GM18519 (cell line): Measurements from ENCODE around the gene TST.

Experiments
- ATAC-seq: cut with Tn5 transposase; IDR thresholded peaks from one replicate; pipeline ENCODE4 v1.9.1; 2021; ENCODE audit warnings: mild to moderate bottlenecking, moderate library complexity; ENCODE audit not compliant: unreplicated experiment, low FRiP score

TST gene

GRCh38 chr22:37054056-37054395 lies 34.8 kb upstream of the TST start:
- ATAC-seq = no peak

DNA sequence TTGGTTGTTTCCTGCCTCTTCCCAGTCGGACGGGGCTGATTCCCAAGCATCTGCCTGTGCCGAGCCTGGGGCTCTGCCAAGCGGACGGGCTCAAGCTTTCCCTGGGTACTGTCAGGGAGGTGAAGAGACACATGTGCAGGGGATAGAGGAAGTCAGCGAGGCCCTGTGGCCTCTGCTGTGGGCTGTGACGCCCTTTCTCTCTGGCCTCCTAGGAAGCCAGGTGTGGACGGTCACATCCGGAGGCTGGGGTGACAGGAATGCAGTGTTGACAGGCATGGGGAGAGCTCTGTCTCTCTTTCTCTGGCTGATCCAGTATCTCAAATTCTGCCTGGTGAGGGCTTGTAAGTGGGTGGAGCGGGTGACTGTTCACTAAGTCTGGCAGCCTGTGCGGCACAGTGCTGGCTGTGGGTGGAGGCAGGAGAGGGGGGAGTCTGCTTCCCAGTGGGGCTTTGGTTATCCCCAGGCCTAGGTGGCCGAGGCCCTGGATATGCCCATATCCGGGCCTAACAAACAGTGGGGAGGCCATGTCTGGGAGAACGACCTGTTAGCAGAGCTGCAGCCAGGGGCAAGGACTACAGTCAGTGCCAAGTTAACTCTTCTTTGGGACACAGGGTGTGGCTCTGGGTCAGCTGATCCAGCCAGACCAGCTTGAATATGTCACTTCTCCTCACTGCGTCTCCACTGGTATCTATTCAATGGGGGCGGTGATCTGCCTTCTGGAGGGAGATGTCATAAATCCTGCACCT lies 34.2 kb upstream of the TST start:
- no peak for ATAC-seq

GRCh38 chr22:37052386-37053309 lies 33.4 kb upstream of the TST start:
- ATAC-seq = no peak

GRCh38 chr22:37051391-37052385 lies 32.4 kb upstream of the TST start, which contains the start of gene KCTD17:
KCTD17 (plus strand) TSS chr22:37051742; CDS start chr22:37051761, 19 bp downstream.
- no peak for ATAC-seq

DNA sequence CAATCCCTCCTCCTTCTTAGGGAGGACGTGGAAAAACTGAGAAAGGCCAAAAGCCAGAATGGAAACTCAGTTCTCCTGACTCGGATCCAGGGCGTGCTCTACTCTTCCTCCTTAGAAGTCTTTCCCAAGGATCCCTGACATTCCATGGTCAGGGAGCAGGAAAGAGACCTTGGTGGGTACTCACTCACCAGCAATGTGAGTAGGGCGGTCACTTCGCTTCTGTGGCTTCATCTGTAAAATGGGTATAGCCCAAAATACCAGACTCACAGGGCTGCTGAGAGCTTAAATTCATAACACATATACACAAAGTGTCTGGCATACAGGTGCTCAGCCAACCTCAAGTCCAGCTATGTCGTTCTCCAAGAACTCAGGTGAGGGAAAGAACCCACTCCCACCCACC lies 31.7 kb upstream of the TST start:
- no peak for ATAC-seq

DNA sequence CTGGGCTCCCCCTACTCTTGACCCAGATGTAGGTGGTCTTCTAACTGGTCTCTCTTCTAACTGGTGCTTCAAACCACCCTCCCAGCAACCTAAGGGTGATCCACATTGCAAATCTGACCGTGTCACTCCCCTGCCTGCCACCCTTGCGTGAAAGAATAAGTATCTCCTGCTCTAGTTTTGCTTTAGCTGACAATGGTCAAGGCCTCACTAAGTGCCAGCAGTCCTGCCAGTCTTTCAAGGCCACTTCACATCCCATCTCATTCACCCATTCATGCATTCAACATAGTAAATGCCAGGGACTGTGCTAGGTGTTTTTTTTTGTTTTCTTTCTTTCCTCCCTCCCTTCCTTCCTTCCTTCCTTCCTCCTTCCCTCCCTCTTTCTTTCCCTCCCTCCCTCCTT lies 30.0 kb upstream of the TST start:
- no peak for ATAC-seq

GRCh38 chr22:37048133-37048532 lies 28.9 kb upstream of the TST start:
- no peak for ATAC-seq

- no peak for ATAC-seq
Measured at GRCh38 chr22:37047006-37047405, 27.8 kb upstream of the TST start.

DNA sequence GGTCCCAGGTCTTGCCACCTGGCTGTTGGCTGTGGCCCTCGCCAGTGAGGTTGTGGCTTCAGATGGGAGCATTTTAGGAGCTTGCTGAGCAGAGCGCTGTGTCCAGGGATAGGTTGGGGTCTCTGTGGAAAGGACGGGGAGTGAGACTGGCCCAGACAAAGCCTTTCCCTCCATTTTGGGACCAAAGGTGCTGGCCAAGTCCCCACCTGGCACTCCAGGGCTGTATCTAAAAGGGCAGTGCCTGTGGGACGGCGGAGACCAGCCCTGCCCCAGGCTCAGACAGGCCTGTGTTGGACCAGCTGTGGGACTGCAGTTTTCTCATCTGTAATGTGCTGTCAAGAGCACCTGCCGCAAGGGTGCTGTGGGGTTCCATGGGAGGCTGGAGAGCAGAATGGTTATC lies 27.3 kb upstream of the TST start:
- no peak for ATAC-seq

GRCh38 chr22:37045958-37046357 lies 26.7 kb upstream of the TST start:
- ATAC-seq = no peak

DNA sequence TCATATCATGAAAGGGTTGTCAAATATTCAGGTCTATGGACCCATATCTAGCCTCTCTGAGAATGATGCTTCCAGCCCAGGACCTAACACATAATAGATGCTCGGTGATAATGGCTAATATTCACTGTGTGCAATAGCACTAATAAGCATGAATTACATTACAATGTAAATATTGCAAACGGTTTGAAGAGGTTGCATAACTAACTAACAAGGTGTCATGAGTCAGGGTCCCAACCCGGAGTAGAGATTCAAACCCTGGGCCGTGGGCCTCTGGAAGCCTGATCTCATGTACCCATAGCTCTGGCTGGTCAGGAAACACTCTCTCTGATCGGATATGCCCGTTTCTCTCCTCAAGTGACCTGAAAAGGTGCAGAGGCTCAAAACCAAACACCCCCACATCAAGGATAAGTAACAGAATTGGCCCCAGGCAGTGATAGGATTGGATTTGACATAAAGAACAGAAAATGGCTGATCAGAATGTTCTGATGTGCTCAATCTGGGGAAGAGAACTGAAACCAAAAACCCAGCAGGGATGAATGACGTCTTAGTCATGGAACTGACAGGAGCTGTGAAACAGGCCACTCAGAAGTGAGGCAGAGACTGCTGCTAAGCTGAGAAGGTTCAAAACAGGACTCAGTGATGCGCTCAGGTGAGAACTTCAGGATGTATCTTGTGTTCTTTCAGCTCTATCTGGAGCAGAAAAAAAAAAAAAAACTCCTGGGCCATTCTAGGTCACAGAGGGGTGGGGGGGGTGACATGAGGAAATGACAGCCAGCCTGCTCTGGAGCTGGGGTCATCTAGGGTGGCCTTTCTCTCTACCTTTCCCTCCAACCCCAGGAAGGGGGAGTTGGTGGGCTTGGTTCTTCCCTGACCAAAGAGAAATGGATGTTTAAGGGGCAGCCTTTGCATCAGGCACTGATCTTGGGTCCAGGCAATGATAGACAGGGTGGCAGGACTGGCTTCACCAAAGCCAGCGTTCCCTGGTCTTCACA lies 25.7 kb upstream of the TST start:
- ATAC-seq = no peak

DNA sequence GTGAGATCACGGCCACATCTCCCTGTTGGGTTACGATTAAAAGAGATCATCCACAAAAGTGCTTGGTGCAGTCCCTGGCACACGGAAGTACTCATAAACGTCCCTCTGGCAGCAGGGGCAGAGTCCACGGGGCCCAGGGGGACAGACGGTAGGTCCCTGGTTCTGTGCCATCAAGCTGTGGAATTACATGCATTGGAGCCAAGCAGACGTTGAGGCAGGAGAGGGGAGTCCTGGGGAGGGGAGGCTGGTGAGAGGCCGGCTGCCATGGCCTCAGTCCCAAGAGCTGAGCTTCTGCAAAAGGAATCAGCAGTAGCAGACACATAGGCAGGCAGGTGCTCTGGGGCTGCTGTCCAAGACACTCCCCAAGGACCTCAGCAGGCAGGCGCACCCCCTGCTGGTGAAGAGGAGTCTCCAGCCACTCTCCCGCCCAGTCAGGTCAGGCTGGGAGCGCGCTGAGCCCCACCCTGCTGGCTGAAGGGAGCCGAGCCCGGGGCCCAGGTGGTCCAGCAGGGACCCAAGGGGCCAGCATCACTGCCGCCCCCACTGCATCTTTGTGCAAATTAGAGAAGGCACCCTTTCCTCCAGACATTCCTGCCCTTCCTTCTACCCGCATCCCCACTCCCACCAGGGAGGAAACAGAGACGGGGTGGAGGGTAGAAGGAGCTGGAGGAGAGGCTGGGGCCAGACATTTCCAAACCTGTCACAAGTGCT lies 24.7 kb upstream of the TST start:
- no peak for ATAC-seq

GRCh38 chr22:37043209-37043827 lies 24.1 kb upstream of the TST start:
- ATAC-seq = no peak

GRCh38 chr22:37039466-37039865 lies 20.2 kb upstream of the TST start:
- no peak for ATAC-seq

GRCh38 chr22:37037669-37038068 lies 18.4 kb upstream of the TST start:
- ATAC-seq = no peak

GRCh38 chr22:37036655-37037377 lies 17.6 kb upstream of the TST start:
- ATAC-seq = no peak

- no peak for ATAC-seq
Measured at GRCh38 chr22:37033605-37034430, 14.6 kb upstream of the TST start.
